Cardiac fibroblast (primary cell): ENCODE measurements around the gene PAQR8.
A peak's percentile ranks its signal among the peaks of the same experiment; 100 is the strongest.

Source experiments
- DNase-seq, 2 donors: peaks; one replicate each; pipeline versions ENCODE4 v3.0.0 to v3.0.0-alpha.2; 2010; ENCODE audit warnings: low read depth in 2 of 2
- H3K4me3 ChIP-seq, 2 donors: replicated peaks in 1 of 2; 1 replicate in 1 of 2; 2 replicates in 1 of 2; pipeline ENCODE4 v1.5.1; 2011; ENCODE audit warnings: low read depth in 2 of 2, low read length in 2 of 2, mild to moderate bottlenecking in 2 of 2, moderate library complexity in 1 of 2
- CTCF ChIP-seq: IDR thresholded peaks from one replicate; pipeline ENCODE4 v1.5.1; 2011; ENCODE audit warnings: low read depth, mild to moderate bottlenecking, low read length, inconsistent platforms

The PAQR8 gene

GRCh38 chr6:52333840-52334200, 28.1 kb upstream of the PAQR8 start:
- no peak for DNase-seq
- TF ChIP-seq CTCF: no peak
- no peak overlapping the region for H3K4me3 ChIP-seq

GRCh38 chr6:52335576-52335975, 26.4 kb upstream of the PAQR8 start:
- DNase-seq: no peak
- no peak for TF ChIP-seq CTCF
- no peak overlapping the region for H3K4me3 ChIP-seq

GRCh38 chr6:52336919-52337561, 24.9 kb upstream of the PAQR8 start:
- no peak for DNase-seq
- TF ChIP-seq CTCF: no peak
- H3K4me3 ChIP-seq: no peak overlapping the region

- no peak for DNase-seq
- no peak for TF ChIP-seq CTCF
- no peak overlapping the region for H3K4me3 ChIP-seq
Observed at GRCh38 chr6:52337633-52338290, 24.2 kb upstream of the PAQR8 start.

GRCh38 chr6:52340603-52340880, 21.4 kb upstream of the PAQR8 start:
- no peak overlapping the region for H3K4me3 ChIP-seq
- no peak for TF ChIP-seq CTCF

GRCh38 chr6:52341561-52342260, 20.2 kb upstream of the PAQR8 start:
- TF ChIP-seq CTCF: no peak
- peak in 1 of 2 donors; percentile 31 for DNase-seq
- no peak overlapping the region for H3K4me3 ChIP-seq

More at GRCh38 chr6:52340603-52340880, 21.4 kb upstream of the PAQR8 start:
- DNase-seq: no peak
